ENCODE results near the gene TEX55.
"Not testable (repeated sequence)": the region's sequence is repeated elsewhere in the genome, so short reads cannot be mapped to it uniquely, and the experiment has no call there.

Gene TEX55

GRCh38 chr3:119164745-119165144 lies 18.8 kb downstream of the TEX55 start:
- H2BK12ac ChIP-seq (ENCODE audit: low read length); H3K4ac ChIP-seq (ENCODE audit: low read length); H3K79me1 ChIP-seq (ENCODE audit: low read depth, low read length); H3K4me3 ChIP-seq (ENCODE audit: low read length in 2 of 2); H3K27me3 ChIP-seq (ENCODE audit: control insufficient read depth in 3 of 3, insufficient read depth in 3 of 3, low read depth in 1 of 3, low read length in 3 of 3); H3K36me3 ChIP-seq (replicated peaks in 1 of 2; ENCODE audit: control insufficient read depth in 2 of 2, insufficient read depth in 2 of 2, low read length in 2 of 2); H4K91ac ChIP-seq (ENCODE audit: low read depth, low read length, poor library complexity); H3K18ac ChIP-seq (ENCODE audit: low read length); H3K9ac ChIP-seq (ENCODE audit: low read depth, low read length, poor library complexity); H3K27ac ChIP-seq (replicated peaks; ENCODE audit: low read length); H2AK5ac ChIP-seq (ENCODE audit: low read depth, low read length); H4K8ac ChIP-seq (ENCODE audit: low read depth, low read length); H3K23ac ChIP-seq (ENCODE audit: low read depth, low read length, poor library complexity); H2BK120ac ChIP-seq (ENCODE audit: low read depth, low read length); H3K4me2 ChIP-seq (ENCODE audit: insufficient read depth, low read length, poor library complexity, severe bottlenecking); H3K9me3 ChIP-seq (replicated peaks in 1 of 2; ENCODE audit: control insufficient read depth in 2 of 2, insufficient read depth in 1 of 2, low read depth in 1 of 2, low read length in 2 of 2); H3K14ac ChIP-seq (ENCODE audit: low read length); DNase-seq (ENCODE audit: low spot score); H2BK15ac ChIP-seq (ENCODE audit: low read length); H2AFZ ChIP-seq (ENCODE audit: low read length); H3K4me1 ChIP-seq (ENCODE audit: control insufficient read depth in 2 of 2, insufficient read depth in 1 of 2, low read depth in 1 of 2, low read length in 2 of 2); H2BK5ac ChIP-seq (ENCODE audit: low read length): not testable (repeated sequence)
- WGBS, 2 donors (ENCODE audit: extremely low coverage in 2 of 2, insufficient read length in 2 of 2, insufficient replicate concordance in 1 of 2) = no CpG with 5 or more reads among the region's 9 CpGs

DNA sequence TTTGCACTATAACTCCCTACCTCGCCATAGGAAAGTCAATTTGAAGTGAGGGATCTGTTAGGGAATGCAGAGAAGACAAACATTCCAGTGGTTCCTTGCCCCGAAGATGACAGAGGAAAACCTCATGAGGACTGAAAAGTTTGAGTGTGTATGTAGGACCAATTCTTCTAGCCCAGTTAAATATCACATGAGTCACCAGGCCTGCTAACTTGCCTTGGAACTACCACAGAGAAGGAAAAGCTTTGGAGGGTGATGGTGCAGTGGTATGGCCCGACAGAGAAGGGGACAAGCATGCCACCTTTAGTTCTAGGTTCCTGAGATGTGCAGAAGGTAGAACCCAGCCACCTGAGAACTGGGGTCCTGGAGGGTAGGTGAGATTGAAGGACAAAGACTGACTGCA lies 24.9 kb downstream of the TEX55 start:
- no peak overlapping the region for H2AFZ ChIP-seq (ENCODE audit: low read length)
- H3K18ac ChIP-seq (ENCODE audit: low read length) = no peak overlapping the region
- no peak overlapping the region for H4K8ac ChIP-seq (ENCODE audit: low read depth, low read length)
- no peak overlapping the region for H3K27ac ChIP-seq (replicated peaks; ENCODE audit: low read length)
- H3K4me3 ChIP-seq (ENCODE audit: low read length in 2 of 2) = no peak overlapping the region
- no peak overlapping the region for H2BK15ac ChIP-seq (ENCODE audit: low read length)
- peaks cover 0 to 33% (median 0%) of the 10 kb centered on the region in 3 experiments for H3K27me3 ChIP-seq (ENCODE audit: control insufficient read depth in 3 of 3, insufficient read depth in 3 of 3, low read depth in 1 of 3, low read length in 3 of 3)
- peak overlapping the region; percentile 47 for H2AK5ac ChIP-seq (ENCODE audit: low read depth, low read length)
- H3K4me2 ChIP-seq (ENCODE audit: insufficient read depth, low read length, poor library complexity, severe bottlenecking) = no peak overlapping the region
- H3K9ac ChIP-seq (ENCODE audit: low read depth, low read length, poor library complexity) = no peak overlapping the region
- no peak for DNase-seq (ENCODE audit: low spot score)
- H2BK5ac ChIP-seq (ENCODE audit: low read length) = no peak overlapping the region
- H3K14ac ChIP-seq (ENCODE audit: low read length) = peak overlapping the region; percentile 85
- WGBS, 2 donors (ENCODE audit: extremely low coverage in 2 of 2, insufficient read length in 2 of 2, insufficient replicate concordance in 1 of 2) = no CpG with 5 or more reads among the region's 3 CpGs
- H4K91ac ChIP-seq (ENCODE audit: low read depth, low read length, poor library complexity) = no peak overlapping the region
- H3K4me1 ChIP-seq (ENCODE audit: control insufficient read depth in 2 of 2, insufficient read depth in 1 of 2, low read depth in 1 of 2, low read length in 2 of 2) = no peaks in the 10 kb centered on the region
- H2BK120ac ChIP-seq (ENCODE audit: low read depth, low read length) = no peak overlapping the region
- no peaks in the 10 kb centered on the region for H3K36me3 ChIP-seq (replicated peaks in 1 of 2; ENCODE audit: control insufficient read depth in 2 of 2, insufficient read depth in 2 of 2, low read length in 2 of 2)
- no peaks in the 10 kb centered on the region for H3K79me1 ChIP-seq (ENCODE audit: low read depth, low read length)
- H3K9me3 ChIP-seq (replicated peaks in 1 of 2; ENCODE audit: control insufficient read depth in 2 of 2, insufficient read depth in 1 of 2, low read depth in 1 of 2, low read length in 2 of 2) = no peaks in the 10 kb centered on the region
- H2BK12ac ChIP-seq (ENCODE audit: low read length) = no peak overlapping the region
- no peak overlapping the region for H3K23ac ChIP-seq (ENCODE audit: low read depth, low read length, poor library complexity)
- no peak overlapping the region for H3K4ac ChIP-seq (ENCODE audit: low read length)

- H2BK12ac ChIP-seq (ENCODE audit: low read length) = no peak within 1 kb of the TSS
- H2BK15ac ChIP-seq (ENCODE audit: low read length) = no peak within 1 kb of the TSS
- H3K4me2 ChIP-seq (ENCODE audit: insufficient read depth, low read length, poor library complexity, severe bottlenecking) = peak within 1 kb of the TSS; percentile 43
- no peak within 1 kb of the TSS for H2BK5ac ChIP-seq (ENCODE audit: low read length)
- DNase-seq (ENCODE audit: low spot score) = no peak
- H3K23ac ChIP-seq (ENCODE audit: low read depth, low read length, poor library complexity) = no peak within 1 kb of the TSS
- no peaks in the 10 kb centered on the region for H3K9me3 ChIP-seq (replicated peaks in 1 of 2; ENCODE audit: control insufficient read depth in 2 of 2, insufficient read depth in 1 of 2, low read depth in 1 of 2, low read length in 2 of 2)
- no peak within 1 kb of the TSS for H2BK120ac ChIP-seq (ENCODE audit: low read depth, low read length)
- H3K4me3 ChIP-seq (ENCODE audit: low read length in 2 of 2) = no peak within 1 kb of the TSS
- no peak within 1 kb of the TSS for H4K8ac ChIP-seq (ENCODE audit: low read depth, low read length)
- H2AFZ ChIP-seq (ENCODE audit: low read length) = peak within 1 kb of the TSS; percentile 69
- no peak within 1 kb of the TSS for H4K91ac ChIP-seq (ENCODE audit: low read depth, low read length, poor library complexity)
- H3K14ac ChIP-seq (ENCODE audit: low read length) = no peak within 1 kb of the TSS
- no peaks in the 10 kb centered on the region for H3K36me3 ChIP-seq (replicated peaks in 1 of 2; ENCODE audit: control insufficient read depth in 2 of 2, insufficient read depth in 2 of 2, low read length in 2 of 2)
- no peaks in the 10 kb centered on the region for H3K4me1 ChIP-seq (ENCODE audit: control insufficient read depth in 2 of 2, insufficient read depth in 1 of 2, low read depth in 1 of 2, low read length in 2 of 2)
- no peak within 1 kb of the TSS for H3K9ac ChIP-seq (ENCODE audit: low read depth, low read length, poor library complexity)
- no CpG with 5 or more reads among the region's 13 CpGs for WGBS, 2 donors (ENCODE audit: extremely low coverage in 2 of 2, insufficient read length in 2 of 2, insufficient replicate concordance in 1 of 2)
- H3K79me1 ChIP-seq (ENCODE audit: low read depth, low read length) = no peaks in the 10 kb centered on the region
- no peak within 1 kb of the TSS for H3K27ac ChIP-seq (replicated peaks; ENCODE audit: low read length)
- peaks cover 0 to 38% (median 0%) of the 10 kb centered on the region in 3 experiments for H3K27me3 ChIP-seq (ENCODE audit: control insufficient read depth in 3 of 3, insufficient read depth in 3 of 3, low read depth in 1 of 3, low read length in 3 of 3)
- H3K4ac ChIP-seq (ENCODE audit: low read length) = no peak within 1 kb of the TSS
- H3K18ac ChIP-seq (ENCODE audit: low read length) = no peak within 1 kb of the TSS
- H2AK5ac ChIP-seq (ENCODE audit: low read depth, low read length) = no peak within 1 kb of the TSS
Measured at GRCh38 chr3:119173325-119173724, 27.4 kb downstream of the TEX55 start, which contains the start of gene UPK1B. Gene UPK1B (plus strand): TSS chr3:119173598. CDS start chr3:119186742, 13,144 bp downstream.

DNA sequence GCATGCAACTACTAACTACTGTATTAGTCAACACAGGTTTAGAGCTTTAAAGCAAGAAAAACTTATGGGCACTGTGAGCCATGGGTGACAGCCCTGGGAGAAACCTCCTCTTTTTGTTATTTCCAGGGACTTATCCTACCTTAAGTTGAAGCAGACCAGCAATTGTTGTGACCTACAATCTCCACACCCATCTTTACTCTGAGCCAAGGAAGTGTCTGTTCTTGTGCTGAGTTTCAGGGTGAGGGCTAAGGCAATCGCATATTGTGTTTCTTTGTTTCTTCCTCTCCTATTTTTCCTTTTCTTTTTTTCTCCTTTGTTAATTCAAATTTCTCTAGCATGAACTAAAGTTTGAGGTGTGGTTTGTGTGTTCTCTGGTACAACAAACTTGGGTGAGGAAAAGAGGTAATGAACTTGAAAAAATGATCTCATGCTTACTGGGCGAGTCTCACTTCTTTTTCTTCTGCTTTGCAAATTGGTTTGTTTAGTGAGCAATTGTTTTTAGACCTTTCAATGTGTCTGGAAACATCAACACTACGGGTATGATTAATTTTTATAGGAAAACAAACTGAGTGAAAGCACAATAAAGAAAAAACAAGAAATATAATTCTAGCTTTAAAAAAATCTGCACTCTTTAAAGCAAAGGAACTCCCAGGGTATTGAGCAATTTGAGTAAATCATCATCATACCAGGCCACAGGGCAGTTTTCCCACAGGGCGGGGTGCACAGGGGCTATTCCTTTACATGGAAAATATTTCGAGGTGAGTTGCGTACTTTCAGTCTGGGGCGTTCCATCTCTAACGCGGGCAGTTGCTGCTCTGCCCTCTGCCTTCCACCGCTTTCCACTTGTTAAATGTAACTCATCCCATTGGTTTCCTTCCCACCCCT lies 30.1 kb downstream of the TEX55 start:
- H3K4me1 ChIP-seq (ENCODE audit: control insufficient read depth in 2 of 2, insufficient read depth in 1 of 2, low read depth in 1 of 2, low read length in 2 of 2) = no peaks in the 10 kb centered on the region
- no peak overlapping the region for H3K18ac ChIP-seq (ENCODE audit: low read length)
- WGBS, 2 donors (ENCODE audit: extremely low coverage in 2 of 2, insufficient read length in 2 of 2, insufficient replicate concordance in 1 of 2) = no CpG with 5 or more reads among the region's 10 CpGs
- H3K9me3 ChIP-seq (replicated peaks in 1 of 2; ENCODE audit: control insufficient read depth in 2 of 2, insufficient read depth in 1 of 2, low read depth in 1 of 2, low read length in 2 of 2) = no peaks in the 10 kb centered on the region
- H2AK5ac ChIP-seq (ENCODE audit: low read depth, low read length) = no peak overlapping the region
- H2BK5ac ChIP-seq (ENCODE audit: low read length) = no peak overlapping the region
- H3K14ac ChIP-seq (ENCODE audit: low read length) = no peak overlapping the region
- no peak overlapping the region for H4K8ac ChIP-seq (ENCODE audit: low read depth, low read length)
- no peak overlapping the region for H3K9ac ChIP-seq (ENCODE audit: low read depth, low read length, poor library complexity)
- no peak overlapping the region for H2BK12ac ChIP-seq (ENCODE audit: low read length)
- no peak for DNase-seq (ENCODE audit: low spot score)
- no peaks in the 10 kb centered on the region for H3K79me1 ChIP-seq (ENCODE audit: low read depth, low read length)
- H3K4me3 ChIP-seq (ENCODE audit: low read length in 2 of 2) = no peak overlapping the region
- H3K4ac ChIP-seq (ENCODE audit: low read length) = no peak overlapping the region
- H3K36me3 ChIP-seq (replicated peaks in 1 of 2; ENCODE audit: control insufficient read depth in 2 of 2, insufficient read depth in 2 of 2, low read length in 2 of 2) = no peaks in the 10 kb centered on the region
- no peak overlapping the region for H3K4me2 ChIP-seq (ENCODE audit: insufficient read depth, low read length, poor library complexity, severe bottlenecking)
- H4K91ac ChIP-seq (ENCODE audit: low read depth, low read length, poor library complexity) = no peak overlapping the region
- H2AFZ ChIP-seq (ENCODE audit: low read length) = no peak overlapping the region
- no peak overlapping the region for H2BK15ac ChIP-seq (ENCODE audit: low read length)
- no peak overlapping the region for H2BK120ac ChIP-seq (ENCODE audit: low read depth, low read length)
- H3K23ac ChIP-seq (ENCODE audit: low read depth, low read length, poor library complexity) = no peak overlapping the region
- peaks cover 0 to 37% (median 0%) of the 10 kb centered on the region in 3 experiments for H3K27me3 ChIP-seq (ENCODE audit: control insufficient read depth in 3 of 3, insufficient read depth in 3 of 3, low read depth in 1 of 3, low read length in 3 of 3)
- no peak overlapping the region for H3K27ac ChIP-seq (replicated peaks; ENCODE audit: low read length)

All from neuronal stem cell (in vitro differentiated cells).